KMS-11 (cell line): ENCODE measurements around the gene OGT.
"Not testable (repeated sequence)": the region's sequence is repeated elsewhere in the genome, so short reads cannot be mapped to it uniquely, and the experiment has no call there.

Experiments used
- H2AFZ ChIP-seq: fragments of 200-600 bp; sonication (generic); 2 replicates; pipeline ENCODE4 v1.6.1; 2016; ENCODE audit warnings: antibody characterized with exemption, mixed run types, low read depth
- H3K27ac ChIP-seq: fragments of 200-600 bp; sonication (generic); 2 replicates; pipeline ENCODE4 v1.6.1; 2016; ENCODE audit warnings: mild to moderate bottlenecking, mixed run types
- H3K27me3 ChIP-seq: fragments of 200-600 bp; sonication (generic); 2 replicates; pipeline ENCODE4 v1.6.1; 2017; ENCODE audit warnings: mild to moderate bottlenecking, low read depth, mixed run types, moderate library complexity; ENCODE audit not compliant: insufficient read depth
- H3K36me3 ChIP-seq: fragments of 200-600 bp; sonication (generic); 2 replicates; pipeline ENCODE4 v1.6.1; 2017; ENCODE audit warnings: mild to moderate bottlenecking, mixed run types; ENCODE audit not compliant: insufficient read depth
- H3K4me1 ChIP-seq: fragments of 200-600 bp; sonication (generic); 2 replicates; pipeline ENCODE4 v1.6.1; 2016; ENCODE audit warnings: mild to moderate bottlenecking, low read depth, mixed run types; ENCODE audit not compliant: poor library complexity, severe bottlenecking
- H3K4me2 ChIP-seq: fragments of 200-600 bp; sonication (generic); 2 replicates; pipeline ENCODE4 v1.7.0; 2016; ENCODE audit warnings: mild to moderate bottlenecking, mixed run types
- H3K4me3 ChIP-seq: fragments of 200-600 bp; sonication (generic); IDR thresholded peaks from 2 replicates; pipeline ENCODE4 v1.6.1; 2017; ENCODE audit warnings: low read depth, low read length, mixed read lengths; ENCODE audit not compliant: insufficient read depth
- H3K79me2 ChIP-seq: fragments of 200-600 bp; sonication (generic); 2 replicates; pipeline ENCODE4 v1.6.1; 2016; ENCODE audit warnings: low read depth, mixed run types; ENCODE audit not compliant: insufficient read depth
- H3K9ac ChIP-seq: fragments of 200-600 bp; sonication (generic); 2 replicates; pipeline ENCODE4 v1.6.1; 2016; ENCODE audit warnings: mild to moderate bottlenecking, mixed run types
- H4K20me1 ChIP-seq: fragments of 200-600 bp; sonication (generic); 2 replicates; pipeline ENCODE4 v1.6.1; 2016; ENCODE audit warnings: mild to moderate bottlenecking, mixed run types; ENCODE audit not compliant: insufficient read depth
- CTCF ChIP-seq: fragments of 200-600 bp; sonication (generic); conservative IDR thresholded peaks from 2 replicates; pipeline ENCODE4 v1.6.1; 2017; ENCODE audit warnings: low read depth, mild to moderate bottlenecking, antibody characterized with exemption, low read length, moderate library complexity, mixed read lengths

Gene OGT

GRCh38 chrX:71550578-71550977 lies 17.7 kb downstream of the OGT start:
- no peak for TF ChIP-seq CTCF
- Histone ChIP-seq H3K4me2 (no peak overlapping the region), H3K4me3 (no peak overlapping the region), H3K36me3 (0 out of 2 replicates have a peak, but pooled peaks cover 3% of the 10 kb centered on the region), H3K4me1 (no peaks in the 10 kb centered on the region), H3K79me2 (peaks cover 48% of the 10 kb centered on the region), H3K27ac (no peak overlapping the region), H2AFZ (no peak overlapping the region), H4K20me1 (peaks cover 5% of the 10 kb centered on the region; the same call in 1 of the 2 replicates), H3K9ac (no peak overlapping the region), H3K27me3 (no peaks in the 10 kb centered on the region)

GRCh38 chrX:71556036-71556435 lies 23.1 kb downstream of the OGT start:
- Histone ChIP-seq H4K20me1 (no peaks in the 10 kb centered on the region), H3K36me3 (peaks cover 3% of the 10 kb centered on the region; the same call in 1 of the 2 replicates), H3K9ac (no peak overlapping the region), H3K4me3 (no peak overlapping the region), H3K27ac (no peak overlapping the region), H3K4me1 (no peaks in the 10 kb centered on the region), H3K79me2 (peaks cover 8% of the 10 kb centered on the region; the same call in 1 of the 2 replicates), H3K4me2 (no peak overlapping the region), H2AFZ (no peak overlapping the region), H3K27me3 (no peaks in the 10 kb centered on the region)
- no peak for TF ChIP-seq CTCF

DNA sequence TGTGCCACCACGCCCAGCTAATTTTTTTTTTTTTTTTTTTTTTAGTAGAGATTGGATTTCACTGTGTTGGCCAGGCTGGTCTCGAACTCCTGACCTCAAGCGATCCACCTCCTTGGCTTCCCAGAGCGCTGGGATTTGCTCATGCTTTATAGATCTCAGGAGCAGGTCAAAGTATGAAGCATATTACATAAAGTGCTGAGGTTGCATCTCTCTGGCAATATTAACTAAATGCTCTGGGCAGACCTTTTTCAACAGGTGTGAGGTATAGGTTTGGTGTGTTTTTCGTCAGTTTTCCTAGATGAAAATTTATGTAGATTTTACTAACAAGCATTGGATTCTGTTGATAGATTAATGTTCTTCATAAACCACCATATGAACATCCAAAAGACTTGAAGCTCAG lies 26.0 kb downstream of the OGT start:
- Histone ChIP-seq H3K4me2 (no peak overlapping the region), H4K20me1 (no peaks in the 10 kb centered on the region), H3K27me3 (no peaks in the 10 kb centered on the region), H3K27ac (no peak overlapping the region), H3K36me3 (no peaks in the 10 kb centered on the region; the same call in 1 of the 2 replicates), H3K4me1 (no peaks in the 10 kb centered on the region), H3K79me2 (0 out of 2 replicates have a peak, but pooled peaks cover under 1% of the 10 kb centered on the region), H3K9ac (no peak overlapping the region), H3K4me3 (no peak overlapping the region), H2AFZ (no peak overlapping the region)
- TF ChIP-seq CTCF, result no peak

DNA sequence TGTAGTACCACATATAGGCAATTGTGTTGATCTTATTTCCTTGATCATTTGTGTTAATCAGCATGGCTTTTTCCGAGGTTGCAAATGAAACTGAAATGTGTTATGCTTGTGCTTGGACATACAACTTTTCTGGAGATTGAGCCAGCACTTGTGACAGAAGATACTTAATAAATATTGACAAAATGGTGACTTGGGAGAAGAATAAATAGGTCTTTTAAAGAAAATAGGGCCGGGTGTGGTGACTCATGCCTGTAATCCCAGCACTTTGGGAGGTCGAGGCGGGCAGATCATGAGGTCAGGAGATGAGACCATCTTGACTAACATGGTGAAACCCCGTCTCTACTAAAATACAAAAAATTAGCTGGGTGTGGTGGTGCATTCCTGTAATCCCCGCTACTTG lies 26.9 kb downstream of the OGT start:
- not testable (repeated sequence) for H3K79me2 ChIP-seq, H4K20me1 ChIP-seq, H3K9ac ChIP-seq, H3K27ac ChIP-seq, H3K36me3 ChIP-seq, H3K4me1 ChIP-seq, H3K4me3 ChIP-seq, H3K27me3 ChIP-seq, H3K4me2 ChIP-seq, H2AFZ ChIP-seq

DNA sequence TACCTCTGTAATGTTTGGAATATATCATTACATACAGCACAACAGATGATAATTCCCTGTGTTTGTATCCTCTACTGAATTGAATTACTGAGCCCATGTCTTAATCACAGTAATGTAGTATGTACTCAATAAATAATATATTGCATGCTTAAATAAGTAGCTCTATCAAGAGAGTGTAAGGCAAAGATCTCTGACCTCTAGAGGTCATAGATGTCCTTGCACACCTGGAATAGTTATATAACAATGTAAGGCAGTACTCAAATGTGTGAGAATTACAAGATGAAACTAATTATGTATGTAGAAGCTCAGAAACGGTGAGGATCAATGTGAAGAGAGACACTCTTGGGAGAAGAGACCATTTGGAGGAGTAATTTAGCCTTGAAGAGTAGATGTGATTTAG lies 31.0 kb downstream of the OGT start:
- no peak overlapping the region for H2AFZ ChIP-seq
- H4K20me1 ChIP-seq, result no peaks in the 10 kb centered on the region
- no peak overlapping the region for H3K9ac ChIP-seq
- H3K4me2 ChIP-seq, result no peak overlapping the region
- peaks cover 6% of the 10 kb centered on the region; the same call in 1 of the 2 replicates for H3K36me3 ChIP-seq
- H3K27ac ChIP-seq, result no peak overlapping the region
- TF ChIP-seq CTCF, result no peak
- no peaks in the 10 kb centered on the region for H3K27me3 ChIP-seq
- H3K79me2 ChIP-seq, result 0 out of 2 replicates have a peak, but pooled peaks cover 7% of the 10 kb centered on the region
- H3K4me3 ChIP-seq, result no peak overlapping the region
- H3K4me1 ChIP-seq, result no peaks in the 10 kb centered on the region
